GM21737 (cell line): ENCODE measurements around the gene LMX1B.
"Not testable (repeated sequence)": the region's sequence is repeated elsewhere in the genome, so short reads cannot be mapped to it uniquely, and the experiment has no call there.

Experiments
- ATAC-seq: cut with Tn5 transposase; IDR thresholded peaks from one replicate; pipeline ENCODE4 v1.9.1; 2021; ENCODE audit warnings: mild to moderate bottlenecking, moderate library complexity; ENCODE audit not compliant: unreplicated experiment

The LMX1B gene

DNA sequence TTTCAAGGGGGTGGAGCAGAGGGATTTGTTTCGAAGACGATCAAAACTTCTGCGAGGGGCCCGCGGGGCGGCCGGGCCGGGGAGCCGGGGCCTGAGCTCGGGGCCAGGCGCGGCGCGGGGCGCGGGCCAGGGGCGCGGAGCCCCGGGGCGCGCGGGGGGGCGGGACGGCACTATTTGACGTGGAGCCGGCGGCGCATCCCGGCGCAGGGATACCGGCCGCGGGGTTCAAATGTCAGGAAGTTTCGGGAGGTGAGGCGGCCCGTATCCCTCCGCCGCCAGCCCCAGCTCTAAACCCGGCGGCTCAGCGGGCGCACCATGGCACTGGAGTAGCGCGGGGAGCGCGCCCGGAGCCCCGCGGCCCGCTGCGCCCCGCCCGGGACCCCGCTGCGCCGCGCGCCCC is at the start of gene LMX1B:
LMX1B (plus strand) TSS at position 278 of the 400 bp plus-strand sequence. CDS start 522 bp downstream, outside the sequence.
- ATAC-seq, result no peak

DNA sequence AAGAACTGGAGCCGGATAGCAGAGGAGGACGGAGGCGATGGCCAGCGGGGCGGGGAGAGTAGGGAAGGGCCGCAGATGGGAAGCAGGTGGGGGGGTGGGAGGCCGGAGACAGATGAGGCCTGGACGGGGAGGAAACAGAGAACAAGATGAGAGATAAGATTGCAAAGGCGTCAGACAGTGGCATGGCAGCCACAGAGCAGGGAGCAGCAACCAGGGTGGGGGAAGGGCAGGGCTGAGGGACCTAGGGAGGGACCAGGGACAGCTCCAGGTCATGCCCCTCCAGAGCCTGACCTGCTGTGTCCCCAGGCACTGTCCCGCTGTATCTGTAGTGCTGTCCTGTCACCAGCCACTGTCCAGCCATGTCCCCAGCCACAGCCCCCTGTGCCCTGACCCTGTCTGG is 49.6 kb upstream of the LMX1B start:
- ATAC-seq, result no peak

- no peak for ATAC-seq
Measured at GRCh38 chr9:126564716-126565115, 49.0 kb upstream of the LMX1B start.

- no peak for ATAC-seq
Measured at GRCh38 chr9:126565336-126566128, 48.2 kb upstream of the LMX1B start.

DNA sequence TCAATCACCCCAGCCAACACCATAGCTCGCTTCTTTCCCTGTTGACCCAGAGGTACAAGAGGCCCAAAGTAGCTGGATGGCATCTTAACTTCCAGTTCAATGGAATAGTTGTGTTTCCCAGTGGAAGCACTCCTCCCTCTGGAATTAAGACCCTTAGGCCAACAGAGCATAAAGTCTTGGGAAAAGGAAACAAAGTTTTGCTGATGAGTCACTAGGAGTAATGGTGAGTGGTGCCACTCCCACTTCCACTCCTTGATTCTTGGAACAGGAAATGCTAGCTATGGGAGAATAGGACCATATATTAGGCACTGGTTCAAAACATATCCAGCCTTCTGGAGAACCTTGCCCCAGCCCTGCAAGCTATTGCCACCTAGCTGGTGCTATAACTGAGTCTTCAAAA is 44.7 kb upstream of the LMX1B start:
- ATAC-seq, result no peak

DNA sequence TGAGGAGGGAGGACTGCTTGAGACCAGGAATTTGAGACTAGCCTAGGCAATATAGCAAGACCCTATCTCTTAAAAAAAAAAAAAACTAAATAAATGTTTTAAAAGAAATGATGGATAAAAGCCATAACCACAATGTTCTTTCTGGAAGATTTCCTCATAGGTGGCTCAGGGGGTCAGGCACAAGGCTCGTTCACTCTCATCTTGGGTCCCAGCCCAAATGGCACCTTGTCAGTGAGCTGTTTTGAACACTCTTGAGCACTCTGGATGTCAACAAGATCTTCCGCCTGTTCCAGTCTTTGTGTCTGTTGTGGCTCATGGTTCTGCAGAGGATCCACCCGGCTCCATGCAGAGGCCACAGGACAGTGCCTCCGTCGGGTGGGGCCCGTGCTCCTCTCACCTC is 35.7 kb upstream of the LMX1B start:
- ATAC-seq, result no peak

DNA sequence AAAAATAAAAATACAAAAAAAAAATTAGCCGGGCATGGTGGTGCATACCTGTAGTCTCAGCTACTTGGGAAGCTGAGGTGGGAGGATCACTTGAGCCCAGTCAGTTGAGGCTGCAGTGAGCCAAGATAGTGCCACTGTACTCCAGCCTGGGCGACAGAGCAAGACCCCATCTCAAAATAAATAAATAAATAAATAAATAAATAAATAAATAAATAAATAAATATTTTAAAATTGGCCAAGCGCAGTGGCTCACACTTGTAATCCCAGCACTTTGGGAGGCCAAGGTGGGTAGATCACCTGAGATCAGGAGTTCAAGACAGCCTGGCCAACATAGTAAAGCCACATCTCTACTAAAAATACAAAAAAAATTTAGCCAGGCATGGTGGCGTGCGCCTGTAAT is 33.4 kb upstream of the LMX1B start:
- not testable (repeated sequence) for ATAC-seq

- ATAC-seq, result no peak
Measured at GRCh38 chr9:126581893-126582292, 31.8 kb upstream of the LMX1B start.

- ATAC-seq, result no peak
Measured at GRCh38 chr9:126582427-126582826, 31.3 kb upstream of the LMX1B start.

DNA sequence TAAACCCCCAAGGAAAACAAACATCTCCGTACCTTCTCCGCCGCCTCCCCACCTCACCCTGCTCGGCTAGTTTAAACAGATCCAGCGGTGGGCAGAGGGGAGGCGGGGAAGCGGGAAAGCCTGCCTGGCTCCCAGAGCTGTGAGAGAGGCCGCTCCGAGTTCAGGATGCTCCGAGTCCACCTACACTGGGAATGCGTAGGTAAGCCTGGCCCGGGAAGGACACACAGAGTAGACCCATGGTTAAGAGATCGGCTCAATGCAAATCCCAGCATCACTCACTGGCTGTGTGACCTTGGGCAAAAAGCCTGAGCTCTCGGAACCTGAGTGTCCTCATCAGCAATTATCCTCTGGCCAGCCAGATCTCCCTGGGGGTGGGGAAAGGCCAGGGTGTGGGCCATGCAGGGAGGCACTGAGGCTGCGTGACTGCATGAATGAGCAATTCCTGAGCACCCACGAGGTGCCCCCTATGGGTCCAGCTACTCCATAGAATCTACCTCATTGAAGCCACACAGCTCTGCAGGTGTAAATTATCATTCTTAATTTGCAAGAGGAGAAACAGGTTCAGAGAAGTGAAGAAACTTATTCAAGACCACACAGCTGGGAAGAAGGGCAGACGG is 30.5 kb upstream of the LMX1B start:
- ATAC-seq, result no peak

DNA sequence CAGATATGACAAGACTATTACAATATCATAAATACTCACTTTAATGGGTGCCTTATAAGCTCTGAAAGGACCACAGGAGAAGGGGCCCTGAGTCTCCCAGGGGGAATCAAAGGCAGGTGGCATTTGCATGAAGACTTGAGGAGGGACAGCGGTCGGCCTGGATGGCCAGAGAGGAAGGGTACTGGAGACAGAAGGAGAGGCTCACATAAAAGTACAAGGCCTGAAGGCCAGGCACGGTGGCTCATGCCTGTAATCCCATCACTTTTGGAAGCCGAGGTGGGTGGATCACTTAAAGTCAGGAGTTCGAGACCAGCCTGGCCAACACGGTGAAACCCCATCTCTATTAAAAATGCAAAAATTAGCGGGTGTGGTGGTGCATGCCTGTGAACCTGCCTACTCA is 29.1 kb upstream of the LMX1B start:
- ATAC-seq, result no peak

- ATAC-seq, result no peak
Measured at GRCh38 chr9:126586236-126586635, 27.5 kb upstream of the LMX1B start.

DNA sequence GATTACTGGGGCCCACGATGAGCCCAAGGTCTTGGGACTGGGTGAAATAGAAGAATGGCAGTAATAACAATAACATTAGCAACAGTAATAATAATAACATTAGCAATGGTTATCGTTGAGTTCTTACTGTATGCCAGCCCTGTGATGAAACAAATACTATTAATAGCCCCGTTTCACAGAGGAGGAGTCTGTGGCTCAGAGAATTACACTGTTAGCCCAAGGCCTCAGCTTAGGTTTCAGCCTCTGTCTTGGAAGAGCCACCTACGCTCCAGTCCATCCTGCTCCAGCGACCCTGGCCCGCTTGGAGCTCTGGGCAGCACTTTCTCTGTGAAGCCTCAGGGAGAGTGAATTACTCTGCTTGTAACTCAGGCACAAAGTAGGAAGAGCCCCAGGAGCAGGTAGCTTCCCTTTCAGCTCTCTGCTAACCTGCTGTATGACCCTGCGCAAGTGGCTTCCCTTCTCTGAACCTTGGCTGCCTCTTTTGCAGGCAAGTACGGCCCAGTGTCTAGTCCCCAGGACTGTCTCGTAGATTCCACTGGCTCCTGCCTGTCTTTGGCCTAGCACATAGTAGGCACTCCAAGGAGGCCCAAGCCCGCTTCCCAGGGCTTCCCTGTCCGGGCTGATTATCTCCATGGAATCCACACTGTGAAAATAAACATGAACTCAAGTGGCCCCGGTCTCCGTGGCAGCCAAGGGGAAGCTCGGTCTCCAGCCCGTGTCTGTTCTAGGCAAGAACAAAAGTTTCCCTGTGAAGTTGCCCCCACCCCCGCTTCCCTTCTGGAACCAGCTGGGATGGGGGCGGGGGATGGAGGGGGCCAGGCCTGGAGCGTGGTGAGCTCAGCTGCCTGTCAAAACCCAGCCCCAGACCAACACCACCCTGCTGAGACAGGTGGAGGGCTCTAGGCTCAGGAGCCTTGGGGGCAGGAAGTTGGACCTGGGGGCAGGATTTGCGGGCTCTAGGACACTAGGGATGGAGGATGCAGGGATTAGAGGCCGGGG is 26.2 kb upstream of the LMX1B start:
- no peak for ATAC-seq

- ATAC-seq, result no peak
Measured at GRCh38 chr9:126588491-126589168, 25.1 kb upstream of the LMX1B start.

GRCh38 chr9:126589349-126589748 is 24.4 kb upstream of the LMX1B start:
- ATAC-seq, result no peak

GRCh38 chr9:126591083-126591482 is 22.6 kb upstream of the LMX1B start:
- ATAC-seq, result no peak

GRCh38 chr9:126591922-126592321 is 21.8 kb upstream of the LMX1B start:
- no peak for ATAC-seq

DNA sequence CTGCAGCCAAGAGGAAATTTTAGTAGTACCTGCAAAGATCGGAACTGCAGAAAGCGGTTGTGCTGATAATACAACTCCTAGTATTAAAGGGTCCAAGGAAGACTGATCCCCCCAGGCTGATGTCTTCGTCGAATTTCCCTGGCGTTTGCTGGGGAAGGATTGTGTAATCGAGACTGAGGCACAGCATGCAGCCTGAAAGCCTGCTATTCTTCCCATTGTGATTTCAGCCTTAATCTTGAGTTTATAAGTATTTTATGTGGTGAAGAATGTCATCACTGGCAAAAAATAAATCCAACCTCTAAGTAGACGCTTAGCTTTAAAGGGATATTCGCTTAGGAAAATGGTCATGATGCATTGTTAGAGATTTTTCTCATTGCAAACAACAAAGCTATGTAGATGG is 21.3 kb upstream of the LMX1B start:
- ATAC-seq, result no peak

GRCh38 chr9:126595982-126596381 is 17.7 kb upstream of the LMX1B start:
- no peak for ATAC-seq

DNA sequence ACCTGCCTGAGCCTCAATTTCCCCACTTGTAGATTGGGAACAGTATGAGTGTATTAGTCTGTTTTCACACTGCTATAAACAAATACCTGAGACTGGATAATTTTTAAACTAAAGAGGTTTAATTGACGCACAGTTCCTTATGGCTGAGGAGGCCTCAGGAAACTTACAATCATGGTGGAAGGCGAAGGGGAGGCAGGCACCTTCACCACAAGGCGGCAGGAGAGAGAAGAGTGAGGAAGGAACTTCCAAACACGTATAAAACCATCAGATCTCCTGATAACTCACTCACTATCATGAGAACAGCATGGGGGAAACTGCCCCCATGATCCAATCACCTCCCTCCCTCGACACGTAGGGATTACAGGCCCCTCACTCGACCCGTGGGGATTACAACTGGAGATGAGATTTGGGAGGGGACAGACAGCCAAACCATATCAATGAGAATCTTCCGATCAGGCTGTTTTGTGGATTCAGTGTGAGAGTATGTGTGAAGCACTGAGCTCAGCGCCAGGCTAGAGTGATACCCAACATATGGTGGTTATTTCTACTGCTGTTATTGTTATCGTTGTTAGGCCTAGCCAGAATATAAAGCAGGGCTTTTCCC is 14.6 kb upstream of the LMX1B start:
- no peak for ATAC-seq
